GM19099 (cell line): ENCODE measurements around the gene CCDC158.

Experiments used
- POLR2A ChIP-seq: IDR thresholded peaks from 3 replicates; pipeline ENCODE4 v1.6.1; 2011; ENCODE audit warnings: low read depth; ENCODE audit not compliant: insufficient read length; ENCODE audit errors: extremely low read depth

Gene CCDC158

GRCh38 chr4:76354517-76355473 is 66.1 kb downstream of the CCDC158 start:
- TF ChIP-seq POLR2A = no peak

- TF ChIP-seq POLR2A = no peak
Observed at GRCh38 chr4:76342803-76343202, 78.1 kb downstream of the CCDC158 start.

- TF ChIP-seq POLR2A = no peak
Observed at GRCh38 chr4:76342191-76342590, 78.8 kb downstream of the CCDC158 start.

GRCh38 chr4:76341063-76341462 is 79.9 kb downstream of the CCDC158 start:
- no peak for TF ChIP-seq POLR2A

GRCh38 chr4:76339364-76339763 is 81.6 kb downstream of the CCDC158 start:
- TF ChIP-seq POLR2A = no peak

GRCh38 chr4:76334885-76335284 is 86.1 kb downstream of the CCDC158 start:
- TF ChIP-seq POLR2A = no peak

GRCh38 chr4:76326515-76326914 is 94.4 kb downstream of the CCDC158 start:
- TF ChIP-seq POLR2A = no peak

GRCh38 chr4:76325072-76325471 is 95.9 kb downstream of the CCDC158 start:
- TF ChIP-seq POLR2A = no peak

- no peak for TF ChIP-seq POLR2A
Observed at GRCh38 chr4:76322236-76322635, 98.7 kb downstream of the CCDC158 start.

- TF ChIP-seq POLR2A = no peak
Observed at GRCh38 chr4:76316131-76316530, 104.8 kb downstream of the CCDC158 start.

- TF ChIP-seq POLR2A = no peak
Observed at GRCh38 chr4:76315267-76315918, 105.5 kb downstream of the CCDC158 start.

- TF ChIP-seq POLR2A = no peak
Observed at GRCh38 chr4:76313547-76313946, 107.4 kb downstream of the CCDC158 start.

- TF ChIP-seq POLR2A = no peak
Observed at GRCh38 chr4:76312457-76312856, 108.5 kb downstream of the CCDC158 start.

- TF ChIP-seq POLR2A = no peak
Observed at GRCh38 chr4:76311896-76312331, 109.0 kb downstream of the CCDC158 start.

- no peak for TF ChIP-seq POLR2A
Observed at GRCh38 chr4:76310683-76311082, 110.3 kb downstream of the CCDC158 start.
